Daoy (cell line): ENCODE measurements around the gene CCM2. TPM values are rescaled to one million over a fixed set of nuclear protein-coding genes. Genes with fewer than 3 reads are reported as not detected.

Experiments used
- DNase-seq: peaks from one replicate; pipeline ENCODE4 v3.0.0-alpha.2; 2015; ENCODE audit warnings: low read depth
- total RNA-seq: library from RNA; depleted of rRNA; stranded (reverse); fragments of >200 nt; shearing (Covaris generic); gene quantifications from 2 replicates; pipeline ENCODE4 v1.2.3, GENCODE V29; 2014

CCM2 gene
- total RNA-seq, 1 experiment from 2014 or later: 67.6 TPM

GRCh38 chr7:45065031-45065995 lies 65.3 kb downstream of the CCM2 start:
- DNase-seq: no peak

- no peak for DNase-seq
These were observed 66.4 kb downstream of the CCM2 start for GRCh38 chr7:45066409-45066808.

- no peak for DNase-seq
These were observed 67.6 kb downstream of the CCM2 start for GRCh38 chr7:45067582-45067981.

GRCh38 chr7:45068236-45069023 lies 68.4 kb downstream of the CCM2 start:
- no peak for DNase-seq

GRCh38 chr7:45069444-45070253 lies 69.6 kb downstream of the CCM2 start:
- DNase-seq: no peak

- no peak for DNase-seq
These were observed 70.2 kb downstream of the CCM2 start for GRCh38 chr7:45070254-45070642.

- no peak for DNase-seq
These were observed 71.5 kb downstream of the CCM2 start for GRCh38 chr7:45071528-45071927.

- no peak for DNase-seq
These were observed 72.4 kb downstream of the CCM2 start for GRCh38 chr7:45072131-45073030.

- DNase-seq: no peak
These were observed 73.2 kb downstream of the CCM2 start for GRCh38 chr7:45073031-45073785.

- DNase-seq: no peak
These were observed 74.0 kb downstream of the CCM2 start for GRCh38 chr7:45073786-45074527.

GRCh38 chr7:45074528-45075354 lies 74.7 kb downstream of the CCM2 start:
- DNase-seq: no peak

GRCh38 chr7:45075355-45075644 lies 75.3 kb downstream of the CCM2 start:
- no peak for DNase-seq

GRCh38 chr7:45075871-45076796 lies 76.1 kb downstream of the CCM2 start:
- DNase-seq: no peak

- DNase-seq: no peak
These were observed 76.9 kb downstream of the CCM2 start for GRCh38 chr7:45076946-45077345.

- no peak for DNase-seq
These were observed 77.6 kb downstream of the CCM2 start for GRCh38 chr7:45077579-45077978.

GRCh38 chr7:45078125-45078681 lies 78.2 kb downstream of the CCM2 start:
- DNase-seq: no peak

- no peak for DNase-seq
These were observed 80.4 kb downstream of the CCM2 start for GRCh38 chr7:45080265-45080957.
